ENCODE measurements around the gene NRXN2. TPM values are rescaled to one million over a fixed set of nuclear protein-coding genes. Genes with fewer than 3 reads are reported as not detected.

NRXN2 gene
- total RNA-seq, 1 donor from 2014 or later = 0.14 TPM

DNA sequence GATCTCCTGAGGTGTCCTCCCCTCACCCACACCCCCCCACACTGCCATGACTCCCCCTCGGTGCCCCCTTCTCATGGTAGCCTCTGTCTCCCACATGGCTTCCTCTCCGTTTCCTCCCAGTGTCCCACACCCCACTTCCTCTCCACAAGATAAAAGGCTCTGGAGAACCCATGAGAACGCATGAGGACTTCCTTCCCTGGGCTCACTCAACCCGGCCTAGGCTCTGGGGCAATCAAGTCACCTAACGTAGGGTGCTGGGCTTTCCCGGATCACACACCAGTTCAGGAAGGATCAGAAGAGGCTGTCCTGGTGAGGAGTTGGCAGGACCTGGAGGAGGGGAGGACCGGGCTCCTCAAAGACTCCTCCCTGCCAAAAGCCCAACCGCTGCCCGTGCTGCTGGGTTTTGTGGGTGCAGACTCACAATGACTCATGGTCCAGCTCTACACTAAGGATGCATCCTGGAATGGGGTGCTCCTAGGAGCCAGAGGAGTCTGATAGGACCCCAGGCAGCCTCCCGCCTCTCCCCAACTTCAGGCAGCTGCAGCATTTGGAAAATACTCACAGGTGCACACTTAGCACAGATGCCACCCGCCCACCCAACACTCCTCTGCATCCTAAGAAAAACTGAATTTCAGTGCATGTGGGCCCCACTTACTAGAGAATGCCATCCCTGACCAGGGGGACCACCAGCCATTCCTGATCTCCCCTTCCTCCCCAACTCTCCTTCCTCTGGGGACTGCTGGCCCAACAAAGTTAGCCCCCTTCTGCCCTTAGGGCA, 110.9 kb downstream of the NRXN2 start:
- no peaks in the 10 kb centered on the region for H3K4me1 ChIP-seq (ENCODE audit: insufficient read depth, low read length)
- Mint-ChIP-seq H3K4me3 (ENCODE audit: unreplicated experiment) (no peak overlapping the region), H3K4me1 (ENCODE audit: low read depth, unreplicated experiment) (no peaks in the 10 kb centered on the region), H3K27me3 (ENCODE audit: low read depth, unreplicated experiment) (peaks cover 37% of the 10 kb centered on the region), H3K27ac (ENCODE audit: unreplicated experiment) (peak overlapping the region; percentile 53), H3K36me3 (ENCODE audit: low read depth, unreplicated experiment) (no peaks in the 10 kb centered on the region), H3K9me3 (ENCODE audit: unreplicated experiment) (no peaks in the 10 kb centered on the region)
- no peaks in the 10 kb centered on the region for H4K20me1 ChIP-seq (ENCODE audit: insufficient read depth, low read length)
- H3K27ac ChIP-seq (ENCODE audit: low read depth, low read length) = no peak overlapping the region
- no peak for TF ChIP-seq EZH2 (IDR thresholded peaks at IDR 0.05; ENCODE audit: insufficient read depth, low read length)
- TF ChIP-seq, protein P1, sequence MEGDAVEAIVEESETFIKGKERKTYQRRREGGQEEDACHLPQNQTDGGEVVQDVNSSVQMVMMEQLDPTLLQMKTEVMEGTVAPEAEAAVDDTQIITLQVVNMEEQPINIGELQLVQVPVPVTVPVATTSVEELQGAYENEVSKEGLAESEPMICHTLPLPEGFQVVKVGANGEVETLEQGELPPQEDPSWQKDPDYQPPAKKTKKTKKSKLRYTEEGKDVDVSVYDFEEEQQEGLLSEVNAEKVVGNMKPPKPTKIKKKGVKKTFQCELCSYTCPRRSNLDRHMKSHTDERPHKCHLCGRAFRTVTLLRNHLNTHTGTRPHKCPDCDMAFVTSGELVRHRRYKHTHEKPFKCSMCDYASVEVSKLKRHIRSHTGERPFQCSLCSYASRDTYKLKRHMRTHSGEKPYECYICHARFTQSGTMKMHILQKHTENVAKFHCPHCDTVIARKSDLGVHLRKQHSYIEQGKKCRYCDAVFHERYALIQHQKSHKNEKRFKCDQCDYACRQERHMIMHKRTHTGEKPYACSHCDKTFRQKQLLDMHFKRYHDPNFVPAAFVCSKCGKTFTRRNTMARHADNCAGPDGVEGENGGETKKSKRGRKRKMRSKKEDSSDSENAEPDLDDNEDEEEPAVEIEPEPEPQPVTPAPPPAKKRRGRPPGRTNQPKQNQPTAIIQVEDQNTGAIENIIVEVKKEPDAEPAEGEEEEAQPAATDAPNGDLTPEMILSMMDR (IDR thresholded peaks at IDR 0.05; ENCODE audit: insufficient read depth, low read depth, low read length) = no peak
- no peak overlapping the region for H3K4me2 ChIP-seq (ENCODE audit: low read length)
- H3K36me3 ChIP-seq (ENCODE audit: insufficient read depth, low read length) = no peaks in the 10 kb centered on the region
- FAIRE-seq (no peak), DNase-seq (ENCODE audit: low read depth) (no peak)
- H3K9me3 ChIP-seq (ENCODE audit: insufficient read depth, low read depth, low read length) = no peaks in the 10 kb centered on the region
- H2AFZ ChIP-seq (ENCODE audit: low read depth, low read length) = no peak overlapping the region
- H3K4me3 ChIP-seq (ENCODE audit: insufficient read depth, low read depth, low read length) = no peak overlapping the region
- no peaks in the 10 kb centered on the region for H3K79me2 ChIP-seq (ENCODE audit: insufficient read depth, low read length)
- no peak overlapping the region for H3K9ac ChIP-seq (ENCODE audit: low read length)
- H3K27me3 ChIP-seq (ENCODE audit: insufficient read depth, low read length) = peaks cover 7% of the 10 kb centered on the region

DNA sequence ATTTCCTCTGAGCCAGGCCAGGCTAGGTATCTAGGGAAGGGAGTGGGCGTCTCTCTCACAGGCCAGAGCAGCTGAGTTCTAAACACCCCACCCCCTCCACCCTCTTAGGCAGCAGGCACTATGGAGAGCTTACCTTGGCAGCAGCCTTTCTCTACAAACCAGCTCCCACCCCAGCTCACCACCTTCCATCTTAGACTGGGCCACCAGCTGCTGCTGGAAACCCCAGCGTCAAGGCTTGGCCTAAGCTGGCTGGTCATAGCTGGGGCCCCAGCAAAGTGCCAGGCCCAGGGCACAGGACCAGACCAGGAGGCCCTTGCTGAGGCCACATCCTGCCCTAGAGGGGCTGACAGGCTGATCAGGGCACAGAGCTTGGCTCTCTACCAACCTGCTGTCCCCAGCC, 111.8 kb downstream of the NRXN2 start:
- Histone ChIP-seq H3K4me1 (ENCODE audit: insufficient read depth, low read length) (no peaks in the 10 kb centered on the region), H3K9me3 (ENCODE audit: insufficient read depth, low read depth, low read length) (no peaks in the 10 kb centered on the region), H3K9ac (ENCODE audit: low read length) (no peak overlapping the region), H3K4me2 (ENCODE audit: low read length) (no peak overlapping the region), H2AFZ (ENCODE audit: low read depth, low read length) (no peak overlapping the region), H3K79me2 (ENCODE audit: insufficient read depth, low read length) (no peaks in the 10 kb centered on the region), H3K36me3 (ENCODE audit: insufficient read depth, low read length) (no peaks in the 10 kb centered on the region), H3K4me3 (ENCODE audit: insufficient read depth, low read depth, low read length) (no peak overlapping the region), H3K27ac (ENCODE audit: low read depth, low read length) (no peak overlapping the region), H4K20me1 (ENCODE audit: insufficient read depth, low read length) (no peaks in the 10 kb centered on the region), H3K27me3 (ENCODE audit: insufficient read depth, low read length) (peaks cover 7% of the 10 kb centered on the region)
- peaks cover 35% of the 10 kb centered on the region for H3K27me3 Mint-ChIP-seq (ENCODE audit: low read depth, unreplicated experiment)
- H3K4me3 Mint-ChIP-seq (ENCODE audit: unreplicated experiment) = no peak overlapping the region
- no peaks in the 10 kb centered on the region for H3K4me1 Mint-ChIP-seq (ENCODE audit: low read depth, unreplicated experiment)
- no peak for DNase-seq (ENCODE audit: low read depth)
- TF ChIP-seq, protein P1 (IDR thresholded peaks at IDR 0.05; ENCODE audit: insufficient read depth, low read depth, low read length) = no peak
- no peak for TF ChIP-seq EZH2 (IDR thresholded peaks at IDR 0.05; ENCODE audit: insufficient read depth, low read length)
- FAIRE-seq = no peak
- H3K9me3 Mint-ChIP-seq (ENCODE audit: unreplicated experiment) = no peaks in the 10 kb centered on the region
- H3K27ac Mint-ChIP-seq (ENCODE audit: unreplicated experiment) = no peak overlapping the region
- H3K36me3 Mint-ChIP-seq (ENCODE audit: low read depth, unreplicated experiment) = no peaks in the 10 kb centered on the region

- Histone ChIP-seq H4K20me1 (ENCODE audit: insufficient read depth, low read length) (no peaks in the 10 kb centered on the region), H2AFZ (ENCODE audit: low read depth, low read length) (no peak overlapping the region), H3K4me3 (ENCODE audit: insufficient read depth, low read depth, low read length) (no peak overlapping the region), H3K27me3 (ENCODE audit: insufficient read depth, low read length) (peaks cover 7% of the 10 kb centered on the region), H3K36me3 (ENCODE audit: insufficient read depth, low read length) (no peaks in the 10 kb centered on the region), H3K27ac (ENCODE audit: low read depth, low read length) (no peak overlapping the region), H3K4me1 (ENCODE audit: insufficient read depth, low read length) (no peaks in the 10 kb centered on the region), H3K4me2 (ENCODE audit: low read length) (no peak overlapping the region), H3K79me2 (ENCODE audit: insufficient read depth, low read length) (no peaks in the 10 kb centered on the region), H3K9ac (ENCODE audit: low read length) (no peak overlapping the region), H3K9me3 (ENCODE audit: insufficient read depth, low read depth, low read length) (no peaks in the 10 kb centered on the region)
- no peak overlapping the region for H3K27ac Mint-ChIP-seq (ENCODE audit: unreplicated experiment)
- peaks cover 39% of the 10 kb centered on the region for H3K27me3 Mint-ChIP-seq (ENCODE audit: low read depth, unreplicated experiment)
- H3K4me3 Mint-ChIP-seq (ENCODE audit: unreplicated experiment) = no peak overlapping the region
- H3K36me3 Mint-ChIP-seq (ENCODE audit: low read depth, unreplicated experiment) = no peaks in the 10 kb centered on the region
- no peaks in the 10 kb centered on the region for H3K9me3 Mint-ChIP-seq (ENCODE audit: unreplicated experiment)
- TF ChIP-seq, protein P1 (IDR thresholded peaks at IDR 0.05; ENCODE audit: insufficient read depth, low read depth, low read length) = no peak
- TF ChIP-seq EZH2 (IDR thresholded peaks at IDR 0.05; ENCODE audit: insufficient read depth, low read length) = no peak
- no peak for DNase-seq (ENCODE audit: low read depth)
- no peak for FAIRE-seq
- H3K4me1 Mint-ChIP-seq (ENCODE audit: low read depth, unreplicated experiment) = no peaks in the 10 kb centered on the region
These were observed 112.4 kb downstream of the NRXN2 start for GRCh38 chr11:64610596-64610995.

All from astrocyte (in vitro differentiated cells and primary cell).